Stimulated activated CD4-positive, alpha-beta T cell treated with anti-CD3 and anti-CD28 coated beads, Interleukin-2, amount 100 ng/mL, for 48 hours (primary cell): Measurements from ENCODE around the gene USF3.

ENCODE experiments used
- DNase-seq, 2 donors: peaks; one replicate each; pipeline ENCODE4 v3.0.0-alpha.2; 2020

Gene USF3

GRCh38 chr3:113696658-113697499 lies 437 bp upstream of the USF3 start:
- peak; percentile 96 for DNase-seq

- no peak for DNase-seq
Measured at GRCh38 chr3:113695431-113695785, 1.0 kb downstream of the USF3 start.

DNA sequence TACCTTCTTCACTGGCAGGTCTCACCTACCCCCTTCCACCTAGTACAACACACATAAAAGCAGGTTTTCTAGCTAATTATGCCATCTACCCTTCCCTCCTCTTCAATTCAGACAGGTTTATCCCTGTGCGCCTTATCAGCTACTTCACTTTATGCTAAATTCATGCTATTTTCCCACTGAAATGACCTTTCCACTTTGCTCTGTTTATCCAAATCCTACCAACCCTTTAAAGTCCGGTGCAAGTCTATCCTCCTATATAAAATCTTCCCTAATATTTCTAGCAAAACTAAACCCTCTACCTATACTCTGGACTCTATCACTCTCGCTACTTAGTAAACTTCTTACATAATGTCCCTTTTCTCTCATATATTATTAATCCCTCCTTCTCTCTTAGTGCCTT lies 6.0 kb downstream of the USF3 start:
- DNase-seq = no peak

- no peak for DNase-seq
Measured at GRCh38 chr3:113685956-113686721, 10.3 kb downstream of the USF3 start.

- DNase-seq = no peak
Measured at GRCh38 chr3:113685124-113685523, 11.3 kb downstream of the USF3 start.

GRCh38 chr3:113684271-113684819 lies 12.1 kb downstream of the USF3 start:
- no peak for DNase-seq

- no peak for DNase-seq
Measured at GRCh38 chr3:113678773-113679172, 17.7 kb downstream of the USF3 start.

GRCh38 chr3:113677737-113678136 lies 18.7 kb downstream of the USF3 start:
- no peak for DNase-seq

DNA sequence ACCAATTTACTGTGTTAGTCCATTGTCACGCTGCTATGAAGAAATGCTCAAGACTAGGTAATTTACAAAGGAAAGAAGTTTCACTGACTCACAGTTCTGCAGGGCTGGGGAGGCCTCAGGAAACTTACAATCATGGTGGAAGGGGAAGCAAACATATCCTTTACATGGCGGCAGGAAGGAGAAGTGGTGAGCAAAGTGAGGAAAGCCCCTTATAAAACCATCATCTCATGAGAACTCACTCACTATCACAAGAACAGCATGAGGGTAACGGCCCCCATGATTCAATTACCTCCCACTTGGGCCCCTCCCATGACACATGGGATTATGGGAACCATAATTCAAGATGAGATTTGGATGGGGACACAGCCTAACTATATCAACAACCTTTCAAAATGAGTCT lies 20.2 kb downstream of the USF3 start:
- no peak for DNase-seq

- DNase-seq = no peak
Measured at GRCh38 chr3:113673593-113673992, 22.8 kb downstream of the USF3 start.

GRCh38 chr3:113668015-113668414 lies 28.4 kb downstream of the USF3 start:
- no peak for DNase-seq

DNA sequence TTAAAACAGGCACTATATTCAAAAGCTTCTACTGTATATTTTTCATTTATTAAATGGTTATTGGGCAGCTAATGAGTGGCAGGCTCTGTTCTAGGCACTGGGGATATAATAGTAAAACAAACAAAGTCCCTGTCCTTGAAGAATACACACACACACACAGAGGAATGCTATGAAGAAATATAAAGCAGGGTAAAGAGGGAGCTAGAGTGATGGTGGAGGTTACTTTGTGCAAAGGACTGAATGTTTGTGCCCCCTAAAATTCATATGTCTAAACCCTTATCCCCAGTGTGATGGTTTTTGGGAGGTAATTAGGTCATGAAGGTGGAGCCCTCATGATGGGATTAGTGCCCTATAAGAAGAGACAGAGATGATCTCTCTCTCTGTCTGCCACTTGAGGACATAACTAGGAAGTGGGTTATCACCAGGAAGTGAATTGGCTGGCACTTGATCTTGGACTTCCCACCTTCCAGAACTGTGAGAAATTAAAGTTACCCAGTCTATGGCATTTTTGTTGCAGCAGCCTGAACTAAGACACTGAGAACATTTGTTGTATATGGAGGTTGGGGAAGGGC lies 31.8 kb downstream of the USF3 start:
- DNase-seq = no peak

DNA sequence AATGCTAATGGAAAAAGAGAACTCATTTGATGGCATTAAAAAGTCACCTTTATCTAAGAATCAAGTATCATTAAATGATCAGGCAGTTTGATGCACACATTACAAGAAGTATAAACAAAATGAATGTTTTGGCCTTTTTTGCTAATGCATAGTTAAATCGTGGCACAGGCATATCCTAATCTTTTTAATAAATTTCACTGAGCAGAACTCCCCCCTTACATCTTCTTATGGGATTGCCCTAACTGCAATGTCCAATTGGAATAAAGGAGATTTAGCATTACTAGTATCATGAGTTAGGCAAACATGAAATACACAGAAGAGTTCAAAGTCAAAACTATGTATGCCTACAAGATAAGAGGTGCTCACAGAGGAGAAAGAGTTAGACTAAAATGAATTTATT lies 32.7 kb downstream of the USF3 start:
- DNase-seq = no peak

GRCh38 chr3:113663324-113663750 lies 33.1 kb downstream of the USF3 start:
- DNase-seq = no peak

DNA sequence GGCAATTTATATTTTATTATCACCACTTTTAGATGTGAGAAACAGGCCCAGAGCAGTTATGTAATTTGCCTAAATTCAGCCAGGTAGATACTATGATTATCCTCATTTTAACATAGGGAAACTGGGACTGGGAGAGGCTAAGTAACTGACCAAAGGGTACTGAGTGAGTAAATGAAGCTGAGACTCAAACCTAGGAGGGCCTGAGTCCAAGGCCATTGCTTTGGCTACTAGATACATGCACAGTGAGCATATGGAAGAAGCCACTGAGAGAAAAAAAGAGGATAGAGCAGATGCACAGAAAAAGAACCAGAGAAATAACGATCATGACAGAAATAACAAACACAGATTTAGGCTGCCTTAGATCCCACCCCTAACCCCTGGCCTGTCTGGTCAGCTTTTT lies 33.6 kb downstream of the USF3 start:
- DNase-seq = no peak

- no peak for DNase-seq
Measured at GRCh38 chr3:113660896-113661295, 35.5 kb downstream of the USF3 start.

GRCh38 chr3:113660458-113660857 lies 36.0 kb downstream of the USF3 start:
- DNase-seq = no peak

- DNase-seq = no peak
Measured at GRCh38 chr3:113659996-113660395, 36.4 kb downstream of the USF3 start.

GRCh38 chr3:113659101-113659541 lies 37.3 kb downstream of the USF3 start:
- no peak for DNase-seq

DNA sequence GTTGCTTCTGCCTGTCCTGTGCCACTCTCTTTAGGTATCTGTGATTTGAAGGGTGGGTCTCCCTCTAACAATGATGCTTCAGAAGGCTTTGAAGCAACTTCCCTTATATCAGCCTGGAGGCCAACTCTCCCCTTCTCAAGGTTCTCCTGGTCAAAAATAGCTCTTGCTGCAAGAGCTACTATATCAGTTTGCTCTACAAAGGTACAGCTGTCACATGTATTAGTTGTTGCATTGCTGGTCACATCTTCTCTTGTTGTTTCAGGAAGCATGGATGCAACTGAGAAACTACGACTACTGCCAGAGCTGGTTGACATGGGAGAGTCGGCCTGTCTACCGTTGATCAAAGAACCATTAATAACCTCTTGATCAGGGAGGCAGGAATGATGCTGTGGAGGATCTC lies 38.3 kb downstream of the USF3 start:
- DNase-seq = no peak

GRCh38 chr3:113654851-113655250 lies 41.6 kb downstream of the USF3 start:
- no peak for DNase-seq

- no peak for DNase-seq
Measured at GRCh38 chr3:113654310-113654709, 42.1 kb downstream of the USF3 start.

DNA sequence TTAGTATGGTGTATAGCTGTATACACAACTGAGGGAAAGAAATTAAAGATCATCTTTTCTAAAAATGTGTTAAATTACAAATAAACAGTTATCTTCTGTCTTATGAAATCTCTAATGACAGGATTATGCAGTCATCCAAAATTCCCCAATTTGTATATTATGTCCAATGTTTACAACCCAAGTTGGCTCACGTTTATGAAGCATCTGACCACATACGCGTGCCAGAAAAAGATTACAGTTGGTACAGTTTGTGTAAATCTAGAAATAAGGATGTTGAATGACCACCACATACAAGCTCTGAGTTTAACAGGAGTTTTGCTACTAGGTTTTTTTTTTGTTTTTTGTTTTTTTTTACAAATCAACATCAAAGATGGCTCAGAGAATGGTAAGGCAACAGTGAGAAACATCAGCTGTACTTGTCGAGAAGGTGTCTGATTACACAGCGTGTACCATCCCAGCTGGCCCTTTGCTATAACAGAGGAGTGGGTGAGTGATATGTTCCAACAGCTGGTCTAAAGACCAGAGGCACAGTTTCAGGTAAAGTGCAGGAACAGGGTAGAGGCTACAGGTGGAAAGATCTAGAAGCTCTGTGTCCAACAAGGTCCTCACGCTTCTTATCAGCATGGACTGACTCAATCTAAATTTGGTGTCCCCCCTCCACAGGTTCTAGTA lies 47.1 kb downstream of the USF3 start:
- no peak for DNase-seq
